Neural progenitor cell (in vitro differentiated cells): ENCODE measurements around the gene FAT3.

Source experiments
- CTCF ChIP-seq: fragments of 200-600 bp; sonication (generic); IDR thresholded peaks from 2 replicates; pipeline ENCODE4 v1.5.1; 2017; ENCODE audit warnings: antibody characterized with exemption, mild to moderate bottlenecking
- EZH2 ChIP-seq: fragments of 200-600 bp; sonication (generic); IDR thresholded peaks from 2 replicates; pipeline ENCODE4 v1.6.1; 2017; ENCODE audit warnings: antibody characterized with exemption, mild to moderate bottlenecking, moderate library complexity
- EZH2phosphoT487 ChIP-seq: fragments of 200-600 bp; sonication (generic); IDR thresholded peaks from 2 replicates; pipeline ENCODE4 v1.6.1; 2017; ENCODE audit warnings: antibody characterized with exemption

GRCh38 chr11:92179017-92179670 lies 45.5 kb upstream of the FAT3 start:
- TF ChIP-seq CTCF, result no peak
- no peak for TF ChIP-seq EZH2phosphoT487
- no peak for TF ChIP-seq EZH2
